DND-41 (cell line): ENCODE data around the gene ANK3.

Experiments used
- EZH2 ChIP-seq: IDR thresholded peaks from 3 replicates; pipeline ENCODE4 v1.6.1; 2012; ENCODE audit warnings: borderline replicate concordance, low read depth, mild to moderate bottlenecking, moderate library complexity, low read length, inconsistent platforms; ENCODE audit not compliant: severe bottlenecking
- TF ChIP-seq, protein P1 (sequence below): IDR thresholded peaks from 2 replicates; pipeline ENCODE4 v1.5.1; 2012; ENCODE audit warnings: borderline replicate concordance, low read length, moderate library complexity, mild to moderate bottlenecking; ENCODE audit not compliant: poor library complexity, severe bottlenecking; ENCODE audit errors: extremely low read depth

GRCh38 chr10:60406182-60406581, 16.5 kb upstream of the ANK3 start:
- TF ChIP-seq, protein P1, sequence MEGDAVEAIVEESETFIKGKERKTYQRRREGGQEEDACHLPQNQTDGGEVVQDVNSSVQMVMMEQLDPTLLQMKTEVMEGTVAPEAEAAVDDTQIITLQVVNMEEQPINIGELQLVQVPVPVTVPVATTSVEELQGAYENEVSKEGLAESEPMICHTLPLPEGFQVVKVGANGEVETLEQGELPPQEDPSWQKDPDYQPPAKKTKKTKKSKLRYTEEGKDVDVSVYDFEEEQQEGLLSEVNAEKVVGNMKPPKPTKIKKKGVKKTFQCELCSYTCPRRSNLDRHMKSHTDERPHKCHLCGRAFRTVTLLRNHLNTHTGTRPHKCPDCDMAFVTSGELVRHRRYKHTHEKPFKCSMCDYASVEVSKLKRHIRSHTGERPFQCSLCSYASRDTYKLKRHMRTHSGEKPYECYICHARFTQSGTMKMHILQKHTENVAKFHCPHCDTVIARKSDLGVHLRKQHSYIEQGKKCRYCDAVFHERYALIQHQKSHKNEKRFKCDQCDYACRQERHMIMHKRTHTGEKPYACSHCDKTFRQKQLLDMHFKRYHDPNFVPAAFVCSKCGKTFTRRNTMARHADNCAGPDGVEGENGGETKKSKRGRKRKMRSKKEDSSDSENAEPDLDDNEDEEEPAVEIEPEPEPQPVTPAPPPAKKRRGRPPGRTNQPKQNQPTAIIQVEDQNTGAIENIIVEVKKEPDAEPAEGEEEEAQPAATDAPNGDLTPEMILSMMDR, result no peak
- no peak for TF ChIP-seq EZH2
